GM12873 (cell line): ENCODE data around the gene CAPZB.

Source experiments
- CTCF ChIP-seq: IDR thresholded peaks from 2 replicates; pipeline ENCODE4 v1.5.1; 2012; ENCODE audit warnings: low read depth, mild to moderate bottlenecking, moderate library complexity, low read length, control low read depth; ENCODE audit not compliant: insufficient read depth; ENCODE audit errors: missing control alignments

The CAPZB gene

GRCh38 chr1:19390901-19391595 is 94.3 kb downstream of the CAPZB start:
- TF ChIP-seq CTCF, result peak; percentile 85

- TF ChIP-seq CTCF, result no peak
Observed at GRCh38 chr1:19390166-19390850, 95.0 kb downstream of the CAPZB start.

- TF ChIP-seq CTCF, result no peak
Observed at GRCh38 chr1:19388980-19389379, 96.4 kb downstream of the CAPZB start.

- no peak for TF ChIP-seq CTCF
Observed at GRCh38 chr1:19387045-19387467, 98.3 kb downstream of the CAPZB start.

- no peak for TF ChIP-seq CTCF
Observed at GRCh38 chr1:19385869-19386591, 99.3 kb downstream of the CAPZB start.

GRCh38 chr1:19385221-19385620 is 100.1 kb downstream of the CAPZB start:
- no peak for TF ChIP-seq CTCF

GRCh38 chr1:19384772-19385187 is 100.6 kb downstream of the CAPZB start:
- TF ChIP-seq CTCF, result no peak
